ENCODE results near the gene DEAF1. TPM values are rescaled to one million over a fixed set of nuclear protein-coding genes. Genes with fewer than 3 reads are reported as not detected.

Gene DEAF1
- total RNA-seq, 2 donors from 2014 or later: 55.3 to 77.1 TPM

- H3K9me3 ChIP-seq (ENCODE audit: control insufficient read depth, low read length, poor library complexity, severe bottlenecking): no peaks in the 10 kb centered on the region
- H3K4me3 Mint-ChIP-seq: no peak overlapping the region
- H3K27ac Mint-ChIP-seq: no peak overlapping the region
- H3K36me3 Mint-ChIP-seq (ENCODE audit: low read depth): peaks cover 3% of the 10 kb centered on the region
- H3K27me3 Mint-ChIP-seq: peaks cover 5% of the 10 kb centered on the region
- DNase-seq (no peak), ATAC-seq (no peak)
- H3K4me1 Mint-ChIP-seq: no peaks in the 10 kb centered on the region
These were observed 73.2 kb downstream of the DEAF1 start for GRCh38 chr11:621838-622237.

- Mint-ChIP-seq H3K36me3 (ENCODE audit: low read depth) (peaks cover 3% of the 10 kb centered on the region), H3K4me1 (peaks cover 2% of the 10 kb centered on the region), H3K4me3 (no peak overlapping the region), H3K27me3 (peaks cover 5% of the 10 kb centered on the region), H3K27ac (no peak overlapping the region)
- DNase-seq (no peak), ATAC-seq (no peak)
- no peaks in the 10 kb centered on the region for H3K9me3 ChIP-seq (ENCODE audit: control insufficient read depth, low read length, poor library complexity, severe bottlenecking)
These were observed 73.8 kb downstream of the DEAF1 start for GRCh38 chr11:620935-621814.

- ATAC-seq: no peak
- Mint-ChIP-seq H3K27me3 (peaks cover 5% of the 10 kb centered on the region), H3K4me3 (no peak overlapping the region), H3K27ac (no peak overlapping the region), H3K4me1 (peaks cover 4% of the 10 kb centered on the region), H3K36me3 (ENCODE audit: low read depth) (peaks cover 3% of the 10 kb centered on the region)
- no peak for DNase-seq
- no peaks in the 10 kb centered on the region for H3K9me3 ChIP-seq (ENCODE audit: control insufficient read depth, low read length, poor library complexity, severe bottlenecking)
These were observed 74.8 kb downstream of the DEAF1 start for GRCh38 chr11:620201-620600.

- Mint-ChIP-seq H3K27me3 (peaks cover 5% of the 10 kb centered on the region), H3K4me1 (peaks cover 4% of the 10 kb centered on the region), H3K27ac (no peak overlapping the region), H3K36me3 (ENCODE audit: low read depth) (peaks cover 3% of the 10 kb centered on the region), H3K4me3 (no peak overlapping the region)
- no peaks in the 10 kb centered on the region for H3K9me3 ChIP-seq (ENCODE audit: control insufficient read depth, low read length, poor library complexity, severe bottlenecking)
- ATAC-seq (no peak), DNase-seq (no peak)
These were observed 75.4 kb downstream of the DEAF1 start for GRCh38 chr11:619628-620050.

GRCh38 chr11:618856-619627, 76.0 kb downstream of the DEAF1 start:
- Mint-ChIP-seq H3K4me3 (no peak overlapping the region), H3K27me3 (peaks cover 5% of the 10 kb centered on the region), H3K27ac (no peak overlapping the region), H3K36me3 (ENCODE audit: low read depth) (peaks cover 3% of the 10 kb centered on the region), H3K4me1 (peaks cover 7% of the 10 kb centered on the region)
- H3K9me3 ChIP-seq (ENCODE audit: control insufficient read depth, low read length, poor library complexity, severe bottlenecking): no peaks in the 10 kb centered on the region
- ATAC-seq (no peak), DNase-seq (no peak)

- no peak overlapping the region for H3K27ac Mint-ChIP-seq
- H3K4me3 Mint-ChIP-seq: peak overlapping the region; percentile 47
- ATAC-seq (no peak), DNase-seq (no peak)
- peaks cover under 1% of the 10 kb centered on the region for H3K27me3 Mint-ChIP-seq
- no peaks in the 10 kb centered on the region for H3K9me3 ChIP-seq (ENCODE audit: control insufficient read depth, low read length, poor library complexity, severe bottlenecking)
- H3K4me1 Mint-ChIP-seq: peaks cover 10% of the 10 kb centered on the region
- no peaks in the 10 kb centered on the region for H3K36me3 Mint-ChIP-seq (ENCODE audit: low read depth)
These were observed 76.9 kb downstream of the DEAF1 start for GRCh38 chr11:617912-618682.

- Mint-ChIP-seq H3K27me3 (no peaks in the 10 kb centered on the region), H3K4me3 (peak overlapping the region; percentile 47), H3K4me1 (peaks cover 10% of the 10 kb centered on the region), H3K27ac (no peak overlapping the region), H3K36me3 (ENCODE audit: low read depth) (no peaks in the 10 kb centered on the region)
- ATAC-seq (no peak), DNase-seq (no peak)
- no peaks in the 10 kb centered on the region for H3K9me3 ChIP-seq (ENCODE audit: control insufficient read depth, low read length, poor library complexity, severe bottlenecking)
These were observed 77.7 kb downstream of the DEAF1 start for GRCh38 chr11:617199-617911.

- ATAC-seq (no peak), DNase-seq (no peak)
- no peaks in the 10 kb centered on the region for H3K27me3 Mint-ChIP-seq
These were observed 78.5 kb downstream of the DEAF1 start for GRCh38 chr11:616320-617198.

GRCh38 chr11:615504-616319, 79.3 kb downstream of the DEAF1 start, which contains the start of gene IRF7:
Gene IRF7, minus strand, starts transcription at chr11:615950. Its CDS starts 586 bp downstream, at chr11:615364.
- Mint-ChIP-seq H3K27me3 (no peaks in the 10 kb centered on the region), H3K27ac (peak within 1 kb of the TSS; percentile 85), H3K4me3 (peak within 1 kb of the TSS; percentile 90), H3K36me3 (ENCODE audit: low read depth) (no peaks in the 10 kb centered on the region), H3K4me1 (peaks cover 13% of the 10 kb centered on the region)
- DNase-seq (peak; percentile 70 to 87 (median 82)), ATAC-seq (peak; percentile 84)
- no peaks in the 10 kb centered on the region for H3K9me3 ChIP-seq (ENCODE audit: control insufficient read depth, low read length, poor library complexity, severe bottlenecking)

More at GRCh38 chr11:616320-617198, 78.5 kb downstream of the DEAF1 start:
- Mint-ChIP-seq H3K4me3 (peak overlapping the region; percentile 90), H3K27ac (peak overlapping the region; percentile 85), H3K36me3 (ENCODE audit: low read depth) (no peaks in the 10 kb centered on the region), H3K4me1 (peaks cover 13% of the 10 kb centered on the region)
- H3K9me3 ChIP-seq (ENCODE audit: control insufficient read depth, low read length, poor library complexity, severe bottlenecking): no peaks in the 10 kb centered on the region

GRCh38 chr11:614623-615503, 80.2 kb downstream of the DEAF1 start:
- Mint-ChIP-seq H3K27ac (no peak overlapping the region), H3K4me1 (peaks cover 13% of the 10 kb centered on the region), H3K4me3 (peak overlapping the region; percentile 90), H3K36me3 (ENCODE audit: low read depth) (no peaks in the 10 kb centered on the region), H3K27me3 (no peaks in the 10 kb centered on the region)
- no peaks in the 10 kb centered on the region for H3K9me3 ChIP-seq (ENCODE audit: control insufficient read depth, low read length, poor library complexity, severe bottlenecking)
- peak in 1 of 3 donors; percentile 5 for DNase-seq
- ATAC-seq: no peak
